HG02870 (cell line): ENCODE measurements around the gene DNM1.

Experiments
- ATAC-seq: cut with Tn5 transposase; IDR thresholded peaks from one replicate; pipeline ENCODE4 v1.9.1; 2021; ENCODE audit warnings: mild to moderate bottlenecking, moderate library complexity; ENCODE audit not compliant: unreplicated experiment

The DNM1 gene

DNA sequence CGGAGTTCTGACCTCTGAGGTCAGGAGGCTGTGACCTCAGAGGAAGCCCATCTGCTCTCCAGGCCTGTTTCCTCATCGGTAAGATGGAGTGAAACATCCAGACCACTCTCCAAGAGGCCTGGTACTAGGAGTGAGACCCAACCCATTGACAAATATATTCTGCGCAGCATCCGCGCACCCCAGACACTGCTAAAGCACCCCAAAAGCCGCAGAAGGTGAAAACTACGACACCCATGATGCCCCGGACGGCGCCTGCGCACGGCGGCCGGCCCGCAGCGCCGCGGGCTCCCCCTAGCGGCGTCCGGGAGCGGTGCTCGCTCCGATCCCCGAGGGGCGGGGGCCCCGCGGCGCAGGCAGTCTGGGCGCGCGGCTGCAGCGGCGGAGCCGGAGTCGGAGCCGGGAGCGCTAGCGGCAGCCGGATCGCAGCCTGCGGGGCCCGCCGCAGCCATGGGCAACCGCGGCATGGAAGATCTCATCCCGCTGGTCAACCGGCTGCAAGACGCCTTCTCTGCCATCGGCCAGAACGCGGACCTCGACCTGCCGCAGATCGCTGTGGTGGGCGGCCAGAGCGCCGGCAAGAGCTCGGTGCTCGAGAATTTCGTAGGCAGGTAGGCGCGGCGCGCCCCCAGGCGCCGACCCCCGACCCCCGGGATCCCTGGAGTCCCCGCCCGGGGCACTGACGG lies at the start of gene DNM1:
Gene DNM1, plus strand, starts transcription at position 356 of the 683 bp plus-strand sequence. Its CDS starts 92 bp downstream, at position 448.
- ATAC-seq, result peak; percentile 85

DNA sequence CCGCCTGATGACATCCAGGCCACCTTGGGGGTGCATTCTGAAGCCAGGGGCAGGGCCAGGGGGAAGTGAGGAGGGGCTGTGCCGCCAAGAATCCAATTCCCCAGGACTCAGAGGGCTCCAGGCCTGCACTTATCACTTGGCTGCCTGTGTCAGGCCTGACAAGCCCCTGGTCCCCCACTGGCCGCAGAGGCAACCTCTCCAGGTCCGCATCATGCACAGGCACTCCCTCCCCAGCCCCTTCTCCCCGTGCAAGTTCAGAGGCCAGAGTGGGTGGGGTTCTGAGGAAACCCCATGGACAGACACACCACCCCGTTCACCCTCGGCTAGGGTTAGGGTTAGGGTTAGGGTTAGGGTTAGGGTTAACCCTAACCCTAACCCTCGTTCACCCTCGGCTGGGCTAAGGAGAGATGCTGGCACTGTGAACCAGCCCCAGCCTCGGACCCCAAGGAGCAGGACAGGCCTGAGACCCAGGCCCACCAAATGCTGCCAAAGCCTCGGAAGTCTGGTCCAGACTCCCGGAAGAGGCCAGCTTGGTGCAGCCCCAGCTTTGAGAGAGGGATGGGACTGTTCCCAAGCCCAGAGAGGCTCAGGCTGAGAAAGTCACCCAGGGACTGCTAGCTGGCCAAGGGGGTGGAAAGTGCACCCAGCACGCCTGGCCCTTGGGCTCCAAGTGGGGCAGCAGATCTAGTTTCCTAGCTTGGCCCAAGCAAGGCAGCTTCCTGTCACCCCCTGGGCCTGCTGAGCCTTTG lies 49.1 kb upstream of the DNM1 start:
- ATAC-seq, result no peak

DNA sequence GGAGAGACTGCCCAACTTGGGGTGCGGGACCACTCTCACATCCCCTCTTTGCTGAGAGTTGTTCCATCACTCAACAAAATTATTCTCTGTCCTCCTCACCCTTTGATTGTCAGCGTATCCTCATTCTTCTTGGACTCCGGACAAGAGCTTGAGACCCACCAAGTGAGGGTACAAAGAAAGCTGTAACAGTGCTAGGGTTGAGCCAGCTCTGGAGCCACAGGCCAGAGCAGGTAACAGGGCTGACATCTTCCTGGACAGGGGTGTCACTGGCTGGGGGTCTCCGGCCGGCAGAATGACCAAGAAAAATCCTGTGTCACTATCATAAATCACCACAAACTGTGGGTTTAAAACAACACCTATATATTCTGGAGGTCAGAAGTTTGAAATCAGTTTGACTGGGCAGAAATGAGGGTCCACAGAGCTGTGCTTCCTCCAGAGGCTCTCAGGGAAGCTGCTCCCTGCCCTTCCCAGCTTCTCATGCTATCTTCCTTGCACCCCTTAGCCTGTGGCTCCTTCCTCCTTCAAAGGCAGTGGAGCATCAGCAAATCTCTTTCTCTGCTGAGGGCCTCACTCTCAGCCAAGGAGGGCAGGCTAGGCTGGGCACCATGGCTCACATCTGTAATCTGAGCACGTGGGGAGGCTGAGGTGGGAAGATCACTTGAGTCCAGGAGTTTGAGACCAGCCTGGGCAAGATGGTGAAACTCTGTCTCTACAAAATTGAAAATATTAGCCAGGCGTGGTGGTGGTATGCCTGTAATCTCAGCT lies 47.3 kb upstream of the DNM1 start:
- no peak for ATAC-seq

DNA sequence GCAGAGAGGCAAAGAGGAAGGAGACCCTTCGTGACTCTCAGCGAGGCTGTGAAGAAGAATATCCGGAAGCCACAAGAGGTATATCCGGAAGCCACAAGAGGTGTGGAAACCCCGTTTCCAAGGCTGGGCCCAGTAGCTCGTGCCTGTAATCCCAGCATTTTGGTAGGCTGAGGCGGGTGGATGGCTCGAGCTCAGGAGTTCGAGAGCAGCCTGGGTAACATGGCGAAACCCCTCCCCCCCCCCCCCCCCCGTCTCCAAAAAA lies 43.7 kb upstream of the DNM1 start:
- ATAC-seq, result no peak

DNA sequence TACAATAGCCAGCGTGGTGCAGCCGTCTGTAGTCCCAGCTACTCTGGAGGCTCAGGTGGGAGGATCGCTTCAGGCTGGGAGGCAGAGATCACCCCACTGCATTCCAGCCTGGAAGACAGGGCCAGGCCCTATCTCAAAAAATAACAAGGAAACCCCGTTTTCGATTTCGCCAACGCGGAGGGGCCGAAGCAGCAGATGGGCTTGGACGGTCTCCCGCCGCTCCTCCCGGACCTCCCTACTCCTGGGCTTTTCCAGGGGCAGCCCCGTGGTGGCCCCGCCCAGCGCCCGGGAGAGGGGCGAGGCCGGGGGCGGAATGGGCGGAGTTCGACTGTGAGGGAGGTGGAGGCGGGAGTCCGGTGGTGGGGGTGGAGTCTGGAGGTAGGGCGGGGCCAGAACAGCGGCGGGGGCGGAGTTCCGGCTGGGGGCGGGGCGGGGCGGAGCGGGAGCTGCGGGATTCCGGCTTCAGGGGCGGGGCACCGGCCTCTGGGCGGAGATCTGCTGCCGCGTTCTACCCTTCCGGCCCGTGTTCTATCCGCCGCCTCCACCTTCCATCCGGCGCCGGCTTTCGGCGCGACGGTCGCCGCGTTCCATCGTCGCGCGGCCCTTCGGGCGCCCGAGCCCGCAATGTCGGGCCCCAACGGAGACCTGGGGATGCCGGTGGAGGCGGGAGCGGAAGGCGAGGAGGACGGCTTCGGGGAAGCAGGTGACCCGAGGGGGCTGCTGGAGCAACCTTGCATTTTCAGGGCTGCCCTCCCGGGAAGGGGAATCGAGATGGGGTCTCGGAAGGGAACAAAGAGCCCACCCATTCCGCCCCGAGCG lies 43.2 kb upstream of the DNM1 start, which contains the start of gene BBLN:
Gene BBLN, plus strand, starts transcription at position 482 of the 819 bp plus-strand sequence. Its CDS starts 143 bp downstream, at position 625.
- peak; percentile 71 for ATAC-seq

DNA sequence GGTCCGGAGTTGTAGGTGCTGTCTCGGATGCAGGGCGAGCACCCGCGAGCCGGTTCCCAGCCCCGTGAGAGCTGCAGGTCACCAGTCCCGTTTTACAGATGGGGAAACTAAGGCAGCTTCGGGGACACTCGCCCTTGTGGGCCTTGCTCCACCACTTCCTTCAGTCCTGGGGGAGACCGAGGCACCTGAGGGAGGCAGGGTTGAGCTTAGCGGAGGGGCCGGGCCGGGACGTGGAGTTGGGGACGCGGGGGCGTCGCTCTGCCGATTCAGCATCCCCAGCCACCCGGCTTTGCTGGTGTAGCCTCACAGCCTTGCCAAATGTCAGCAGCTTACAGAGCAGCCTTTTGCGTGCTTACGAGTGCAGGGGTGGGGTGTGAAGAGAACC lies 42.6 kb upstream of the DNM1 start:
- ATAC-seq, result no peak

DNA sequence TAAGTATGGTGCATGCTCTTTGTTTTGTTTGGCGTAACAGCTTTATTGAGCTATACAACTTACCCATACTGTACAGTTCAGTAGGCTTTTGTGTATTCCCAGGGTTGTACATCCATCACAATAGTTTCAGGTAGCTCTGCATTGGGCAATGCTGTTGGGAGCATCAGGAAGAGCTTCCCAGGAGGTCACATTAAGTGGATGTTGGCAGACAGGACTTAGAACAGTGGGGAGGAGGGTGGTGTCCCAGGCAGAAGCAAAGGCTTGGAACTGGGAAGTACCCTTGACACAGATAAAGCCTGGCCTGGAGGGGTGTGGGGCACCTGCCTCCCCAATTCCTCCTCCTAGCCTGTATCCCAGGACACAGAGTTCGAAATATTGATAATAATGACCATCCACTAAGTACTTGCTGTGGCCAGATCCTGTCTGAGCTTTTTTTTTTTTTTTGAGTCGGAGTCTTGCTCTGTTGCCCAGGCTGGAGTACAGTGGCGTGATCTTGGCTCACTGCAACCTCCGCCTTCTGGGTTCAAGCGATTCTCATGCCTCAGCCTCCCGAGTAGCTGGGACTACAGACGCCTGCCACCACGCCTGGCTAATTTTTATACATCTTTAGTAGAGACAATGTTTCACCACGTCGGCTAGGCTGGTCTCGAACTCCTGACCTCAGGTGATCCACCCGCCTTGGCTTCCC lies 41.8 kb upstream of the DNM1 start:
- ATAC-seq, result no peak

DNA sequence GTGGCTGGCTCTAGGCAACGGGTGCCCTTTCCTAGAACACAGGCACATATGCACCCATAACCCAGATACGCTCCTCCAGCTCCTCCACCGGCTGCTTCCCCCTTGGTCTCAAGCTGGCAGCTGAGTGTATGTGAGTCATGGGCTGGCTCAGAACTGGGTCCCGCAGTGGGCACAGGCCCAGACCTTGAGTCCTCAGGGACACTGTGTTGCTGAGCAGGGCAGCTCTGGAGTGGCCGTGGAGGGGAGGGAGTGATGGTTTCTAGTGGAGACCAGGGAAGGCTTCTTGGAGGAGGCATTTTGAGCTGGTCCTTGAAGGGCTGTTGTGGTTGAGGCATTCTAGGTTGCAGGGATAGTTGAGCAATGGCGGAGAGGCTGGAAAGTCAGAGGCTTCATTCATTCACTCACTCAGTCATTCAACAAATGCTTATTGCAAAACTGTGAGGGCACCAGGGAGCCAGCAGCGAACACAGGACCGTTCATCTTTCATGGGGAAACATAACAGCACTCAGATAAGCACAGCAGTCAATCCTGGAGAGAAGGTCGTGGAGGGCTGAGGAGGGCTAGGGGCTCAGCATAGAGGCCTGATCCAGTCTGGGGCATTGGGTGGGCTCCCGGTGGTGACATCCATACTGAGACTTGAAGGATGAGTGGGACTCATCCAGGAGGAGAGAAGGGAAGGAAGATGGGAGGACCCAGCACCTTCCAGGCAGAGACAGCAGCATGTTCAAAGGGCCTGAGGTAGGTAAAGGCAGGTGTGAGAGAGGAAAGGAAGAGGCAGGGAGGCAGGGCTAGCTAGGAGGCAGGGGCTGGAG lies 40.8 kb upstream of the DNM1 start:
- no peak for ATAC-seq

DNA sequence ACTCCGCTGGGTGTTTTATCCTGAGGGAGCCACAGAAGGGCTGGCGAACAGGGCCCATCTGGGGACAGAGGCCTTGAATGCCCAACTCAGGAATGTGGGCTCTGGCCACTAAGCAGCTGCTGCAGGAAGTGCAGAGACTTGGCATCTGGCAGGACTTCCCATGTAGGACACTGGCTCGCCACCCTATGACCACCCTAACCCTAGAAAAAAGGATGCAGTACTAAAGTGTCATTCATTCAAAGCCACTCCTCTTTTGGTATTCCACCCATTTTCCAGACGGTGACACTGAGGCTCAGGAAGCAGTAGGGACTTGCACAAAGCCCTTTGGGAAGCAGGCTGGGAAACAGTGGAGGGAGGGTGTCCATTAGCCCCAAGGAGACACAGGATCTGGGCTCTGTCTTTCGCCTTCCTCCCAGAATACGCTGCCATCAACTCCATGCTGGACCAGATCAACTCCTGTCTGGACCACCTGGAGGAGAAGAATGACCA lies 40.1 kb upstream of the DNM1 start:
- no peak for ATAC-seq

DNA sequence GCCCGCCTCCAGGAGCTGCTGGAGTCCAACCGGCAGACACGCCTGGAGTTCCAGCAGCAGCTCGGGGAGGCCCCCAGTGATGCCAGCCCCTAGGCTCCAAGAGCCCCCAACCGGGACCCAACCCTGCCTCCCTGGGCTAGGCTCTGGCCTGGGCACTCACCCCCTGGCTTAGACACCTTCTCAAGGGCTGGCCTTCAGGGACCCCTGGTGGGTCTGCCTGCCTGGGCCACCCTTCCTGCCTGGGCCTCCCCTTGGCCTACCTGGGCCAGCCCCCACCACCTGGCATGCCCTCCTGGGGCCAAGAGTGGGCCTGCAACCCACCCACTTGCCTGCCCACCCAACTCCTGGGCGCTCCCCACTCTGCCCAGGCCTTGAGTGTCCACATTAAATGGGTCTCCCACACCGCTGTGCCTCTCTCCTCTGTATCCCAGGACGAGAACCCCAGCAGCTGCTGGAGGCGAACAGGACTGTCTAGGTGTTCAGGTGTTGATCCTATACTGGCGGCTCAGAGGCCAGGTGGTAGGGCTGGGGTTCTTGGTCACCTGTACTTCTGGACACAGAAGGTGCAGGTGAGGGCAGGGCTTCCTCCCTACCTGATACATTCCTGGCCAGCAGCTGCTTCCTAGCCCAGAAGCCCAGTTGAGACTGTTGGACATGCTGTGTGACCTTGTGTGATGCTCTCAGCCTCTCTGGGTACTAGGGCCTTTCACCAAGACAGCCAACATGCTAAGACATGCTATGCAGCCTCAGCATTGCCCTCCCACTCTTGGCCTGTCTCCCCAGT lies 39.5 kb upstream of the DNM1 start:
- ATAC-seq, result no peak

DNA sequence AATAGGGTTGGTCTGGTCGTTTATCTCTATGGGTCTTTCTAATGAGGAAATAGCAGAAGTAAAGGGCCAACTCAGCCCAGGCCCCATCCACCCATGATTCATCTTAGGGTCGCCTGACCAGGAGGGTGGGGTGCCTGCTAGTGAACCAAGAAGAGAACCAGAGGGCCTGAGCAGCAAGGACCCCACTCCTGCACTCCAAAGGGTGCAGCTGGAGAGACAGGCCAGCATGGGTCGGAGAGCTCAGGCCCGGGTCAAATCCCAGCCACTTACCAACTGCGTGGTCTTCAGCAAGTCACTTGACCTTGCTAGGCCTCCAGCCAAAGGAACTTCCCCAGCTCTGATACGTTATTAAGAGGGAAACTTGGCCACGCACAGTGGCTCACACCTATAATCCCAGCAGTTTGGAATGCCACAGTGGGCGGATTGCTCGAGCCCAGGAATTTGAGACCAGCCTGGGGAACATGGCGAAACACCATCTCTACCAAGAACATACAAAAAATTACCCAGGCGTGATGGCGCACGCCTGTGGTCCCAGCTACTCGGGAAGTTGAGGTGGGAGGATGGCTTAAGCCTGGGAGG lies 38.8 kb upstream of the DNM1 start:
- ATAC-seq, result no peak

DNA sequence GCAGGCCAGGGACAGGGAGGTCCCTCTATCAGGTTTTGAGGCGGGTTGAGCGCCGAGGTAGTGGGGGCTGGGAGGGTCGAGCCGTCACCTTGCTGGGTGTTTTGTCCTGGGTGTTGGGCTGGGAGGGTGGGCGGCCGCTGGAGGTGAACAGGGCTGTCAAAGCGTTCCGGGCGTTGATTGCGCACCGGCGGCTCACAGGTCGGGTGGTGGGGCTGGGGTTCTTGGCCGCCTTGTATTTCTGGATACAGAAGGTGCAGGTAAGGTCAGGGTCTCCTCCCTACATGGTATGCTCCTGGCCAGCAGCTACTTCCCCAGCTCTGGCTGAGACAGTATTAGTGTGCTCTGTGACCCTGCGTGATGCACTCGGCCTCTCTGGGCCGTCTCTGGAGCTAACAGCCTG lies 37.0 kb upstream of the DNM1 start:
- ATAC-seq, result no peak

DNA sequence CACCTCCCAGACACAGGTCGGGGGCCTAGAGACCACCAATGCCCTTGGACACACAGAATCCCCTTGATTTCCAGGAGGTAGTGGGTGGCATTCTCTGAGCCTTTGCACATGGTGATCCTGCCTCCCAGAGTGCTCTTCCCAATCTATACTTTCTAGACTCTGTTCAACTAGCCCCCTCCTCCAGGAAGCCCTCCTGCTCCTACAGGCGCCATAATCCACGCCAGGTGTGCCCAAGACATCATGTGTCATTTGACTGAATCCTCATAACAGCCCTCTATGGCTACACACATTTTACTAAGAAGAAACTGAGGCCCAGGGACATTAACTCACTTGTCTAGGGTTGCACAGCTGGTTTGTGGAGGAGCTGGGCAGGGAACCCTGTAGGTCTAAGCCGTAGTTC lies 36.0 kb upstream of the DNM1 start:
- ATAC-seq, result no peak

DNA sequence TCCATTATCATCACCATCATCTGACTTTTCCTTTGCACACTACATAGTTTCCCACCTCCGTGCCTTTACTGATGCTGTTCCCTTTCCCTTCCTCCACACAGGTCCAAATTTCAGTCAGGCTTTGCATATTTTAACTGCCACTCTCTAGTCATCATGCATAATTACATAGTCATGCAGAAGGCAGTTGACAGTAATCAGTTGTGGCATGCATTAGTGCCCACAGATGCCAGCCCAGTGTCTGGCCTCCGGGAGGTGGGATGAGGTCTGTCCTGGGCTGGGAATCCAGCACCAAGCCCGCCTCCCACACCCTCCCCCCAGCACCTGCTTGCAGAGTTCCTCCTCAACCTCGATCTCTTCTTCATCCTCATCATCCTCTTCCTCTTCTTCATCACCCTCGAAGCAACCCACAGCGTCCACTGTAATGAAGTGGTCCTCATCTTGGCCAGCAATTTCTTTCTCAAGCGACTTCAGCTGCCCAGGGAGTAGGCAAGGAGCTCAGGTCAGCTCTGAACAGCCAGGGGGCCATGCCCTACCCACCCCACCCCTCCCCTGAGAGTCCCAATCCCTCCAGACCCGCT lies 34.4 kb upstream of the DNM1 start:
- no peak for ATAC-seq

DNA sequence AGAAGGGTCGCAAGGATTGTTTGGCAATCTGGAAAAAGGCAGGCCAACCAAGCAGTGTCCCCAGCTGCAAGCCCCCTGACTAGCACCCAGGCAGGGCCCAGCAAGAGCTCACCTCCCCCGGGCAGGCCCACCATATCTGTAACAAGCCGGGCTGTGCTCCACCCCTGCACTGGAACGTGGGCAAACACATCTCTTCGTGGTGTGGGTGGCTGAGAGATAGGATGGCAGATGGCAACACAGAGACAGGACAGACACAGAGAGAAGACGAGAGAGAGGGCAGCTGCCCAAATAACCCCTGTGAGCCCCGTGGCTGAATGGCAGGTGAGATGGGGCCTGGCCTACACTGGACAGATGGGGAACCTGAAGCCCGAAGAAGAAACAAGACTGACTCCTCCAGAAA lies 33.7 kb upstream of the DNM1 start:
- no peak for ATAC-seq

DNA sequence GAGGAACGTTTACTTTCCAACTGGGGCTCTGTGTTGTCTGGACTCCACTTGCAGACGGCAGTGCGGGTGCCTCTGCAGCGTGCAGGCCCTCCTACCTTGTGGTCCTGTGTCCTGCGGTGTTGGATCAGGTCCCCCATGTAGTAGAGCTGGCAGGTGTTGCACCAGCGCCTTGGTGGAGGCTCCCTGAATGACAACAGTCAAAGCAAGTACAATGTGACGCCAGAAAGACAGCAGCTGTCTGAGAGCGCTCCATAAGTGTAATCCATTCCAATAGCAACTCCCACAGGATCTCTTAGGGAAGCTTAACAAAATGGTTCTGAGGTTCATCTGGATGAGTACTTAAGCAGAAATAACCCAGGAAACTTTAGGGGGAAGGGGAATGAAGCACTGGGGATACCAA lies 33.3 kb upstream of the DNM1 start:
- ATAC-seq, result no peak

DNA sequence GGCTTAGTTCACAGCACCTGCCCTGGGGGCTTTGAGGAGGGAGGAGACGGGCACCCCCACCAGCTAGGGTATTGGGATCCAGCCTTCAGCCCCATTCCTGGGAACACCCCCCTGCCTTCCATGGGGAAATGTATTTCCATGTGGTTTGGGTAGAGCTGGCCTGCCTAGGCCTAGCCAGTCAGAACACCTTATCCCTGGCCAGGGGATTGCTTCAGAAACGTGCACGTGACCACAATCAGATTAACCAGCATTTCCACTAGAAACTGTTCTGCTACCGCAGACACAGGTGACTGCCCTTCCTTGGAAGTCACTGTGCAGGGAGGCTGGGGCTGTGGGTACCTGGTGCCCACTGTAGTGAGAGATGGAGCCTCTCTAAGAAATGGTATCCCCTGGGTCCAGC lies 29.1 kb upstream of the DNM1 start:
- ATAC-seq, result no peak

DNA sequence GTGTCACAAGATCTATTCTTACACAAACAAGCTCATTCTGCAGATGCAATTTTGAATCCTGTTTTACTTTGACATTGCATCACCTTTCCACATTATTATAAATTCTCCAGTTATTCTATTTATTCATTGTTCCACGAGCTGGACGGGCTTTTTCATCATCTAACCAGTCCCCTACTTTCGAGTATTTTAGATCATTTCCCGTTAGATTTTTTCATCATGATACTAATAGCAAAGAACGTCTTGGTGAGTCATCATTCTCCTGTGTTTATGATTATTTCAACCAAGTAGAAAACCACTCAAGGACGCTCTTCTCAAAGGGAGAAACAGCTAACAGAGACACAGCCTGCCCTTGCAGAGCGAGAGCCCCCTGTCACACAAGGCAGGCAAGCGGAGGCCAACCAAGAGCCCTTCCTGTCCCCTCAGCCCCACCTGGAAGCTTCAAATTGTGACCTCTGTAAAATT lies 28.0 kb upstream of the DNM1 start:
- no peak for ATAC-seq
